Body of pancreas (tissue), 4 donors: ENCODE data around the gene MED13L. TPM values are rescaled to one million over a fixed set of nuclear protein-coding genes. Genes with fewer than 3 reads are reported as not detected.

Source experiments
- ATAC-seq: fragments of 150-250 bp; one replicate; pipeline ENCODE4 v1.9.1; 2016
- DNase-seq, 4 donors: peaks; one replicate each; pipeline ENCODE4 v3.0.0-alpha.2; 2019
- H3K27ac ChIP-seq, 4 donors: fragments of 200-600 bp; sonication (generic); 1 replicate in 3 of 4; 2 replicates in 1 of 4; pipeline versions ENCODE4 v1.5.1 to v1.6.1; 2016 to 2019; ENCODE audit warnings: mild to moderate bottlenecking in 1 of 4, mixed read lengths in 1 of 4, moderate library complexity in 1 of 4
- H3K27me3 ChIP-seq, 2 donors: fragments of 200-600 bp; sonication (generic); one replicate each; pipeline ENCODE4 v1.6.0; 2016; ENCODE audit warnings: mild to moderate bottlenecking in 1 of 2
- H3K36me3 ChIP-seq, 2 donors: fragments of 200-600 bp; sonication (generic); replicated peaks in 1 of 2; 2 replicates each; pipeline ENCODE4 v1.5.1; 2016; ENCODE audit warnings: low read depth in 2 of 2; ENCODE audit not compliant: insufficient read depth in 1 of 2
- H3K4me1 ChIP-seq: fragments of 200-600 bp; sonication (generic); one replicate; pipeline ENCODE4 v1.6.0; 2016
- H3K4me3 ChIP-seq, 2 donors: fragments of 200-600 bp; sonication (generic); 1 replicate in 1 of 2; 2 replicates in 1 of 2; pipeline ENCODE4 v1.5.1; 2016 to 2019
- H3K9me3 ChIP-seq, 3 donors: fragments of 200-600 bp; sonication (generic); 1 replicate in 2 of 3; 2 replicates in 1 of 3; pipeline ENCODE4 v1.5.1; 2016
- CTCF ChIP-seq, 7 experiments: fragments of 450-650 bp in 4 of 7; fragments of 200-600 bp in 3 of 7; sonication (generic) in 3 of 7; IDR thresholded peaks; one replicate each; pipeline ENCODE4 v1.5.1; 2016 to 2019; ENCODE audit warnings: antibody characterized with exemption in 7 of 7
- POLR2A ChIP-seq, 3 donors: fragments of 450-650 bp; IDR thresholded peaks; one replicate each; pipeline ENCODE4 v1.6.1; 2016; ENCODE audit warnings: antibody characterized with exemption in 3 of 3, mild to moderate bottlenecking in 2 of 3
- WGBS, 2 donors: methylation state at CpG; one replicate each; pipeline ENCODE4 v1.1.5; 2017; 5-methylcytosine and 5-hydroxymethylcytosine counted together
- intact Hi-C: fragments of 100-400 bp; cut with DNase I; formaldehyde crosslinking; loops from one replicate; pipeline ENCODE4 v1.15.1; 2023
- total RNA-seq, 2 donors: library from RNA; depleted of rRNA; stranded (reverse); fragments of >200 nt; gene quantifications; one replicate each; pipeline ENCODE4 v1.1.0, GENCODE V29; 2016

Gene MED13L
- total RNA-seq, 2 donors from 2014 or later: 65.9 to 72.6 TPM

DNA sequence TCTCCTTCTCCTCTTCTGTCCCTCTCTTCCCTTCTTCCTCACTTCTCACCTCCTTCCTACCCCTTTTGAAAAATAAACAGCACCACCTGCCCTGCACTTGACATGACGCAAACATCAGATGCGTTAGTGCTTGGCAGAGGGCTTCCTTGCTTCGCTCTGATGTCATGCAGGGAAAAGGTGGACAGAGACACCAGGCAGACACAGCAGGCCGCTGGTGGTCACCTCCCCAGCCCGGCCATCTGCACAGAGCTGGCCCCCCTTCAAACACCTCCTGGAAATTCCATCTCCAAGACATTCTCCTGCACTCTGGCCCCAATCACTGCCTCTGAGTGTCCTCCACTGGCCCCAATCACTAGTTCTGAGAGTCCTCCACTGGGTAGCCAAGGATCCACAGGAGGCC is 353.6 kb downstream of the MED13L start:
- Histone ChIP-seq H3K9me3 (peaks cover 0 to 7% (median 0%) of the 10 kb centered on the region in 3 donors), H3K27ac (no peak overlapping the region), H3K4me3 (no peak overlapping the region), H3K4me1 (no peaks in the 10 kb centered on the region), H3K27me3 (no peaks in the 10 kb centered on the region), H3K36me3 (no peaks in the 10 kb centered on the region)
- no peak for ATAC-seq
- no peak for DNase-seq
- TF ChIP-seq POLR2A (IDR thresholded peaks at IDR 0.05) (no peak), CTCF (IDR thresholded peaks at IDR 0.05) (no peak)
- WGBS, 2 donors: 77 to 80% methylated on average over 5 of the region's 5 CpGs
- intact Hi-C loops: loop anchor here (10.0 kb wide), 1 partner anchor 1949 kb away; no protein-coding TSS in a partner anchor

- no peak for ATAC-seq
- Histone ChIP-seq H3K27ac (no peak overlapping the region), H3K27me3 (no peaks in the 10 kb centered on the region), H3K36me3 (no peaks in the 10 kb centered on the region), H3K4me3 (no peak overlapping the region), H3K4me1 (no peaks in the 10 kb centered on the region), H3K9me3 (peaks cover 0 to 7% (median 0%) of the 10 kb centered on the region in 3 donors)
- intact Hi-C loops: loop anchor here (10.0 kb wide), 1 partner anchor 1948 kb away; no protein-coding TSS in a partner anchor
- TF ChIP-seq CTCF (IDR thresholded peaks at IDR 0.05) (no peak), POLR2A (IDR thresholded peaks at IDR 0.05) (no peak)
- no peak for DNase-seq
- WGBS, 2 donors: 66 to 73% methylated on average over 8 of the region's 8 CpGs
These were observed 354.4 kb downstream of the MED13L start for GRCh38 chr12:115922952-115923564.

- intact Hi-C loops: loop anchor here (10.0 kb wide), 1 partner anchor 1946 kb away; no protein-coding TSS in a partner anchor
- DNase-seq: no peak
- 55 to 62% methylated on average over 3 of the region's 3 CpGs for WGBS, 2 donors
- H3K4me3 ChIP-seq: no peak overlapping the region
- ATAC-seq: no peak
- peaks cover 6% of the 10 kb centered on the region for H3K4me1 ChIP-seq
- no peak for TF ChIP-seq POLR2A (IDR thresholded peaks at IDR 0.05)
- TF ChIP-seq CTCF (IDR thresholded peaks at IDR 0.05): no peak
- peaks cover 0 to 7% (median 0%) of the 10 kb centered on the region in 3 donors for H3K9me3 ChIP-seq
- no peaks in the 10 kb centered on the region for H3K36me3 ChIP-seq
- no peaks in the 10 kb centered on the region for H3K27me3 ChIP-seq
- no peak overlapping the region for H3K27ac ChIP-seq
These were observed 356.9 kb downstream of the MED13L start for GRCh38 chr12:115920395-115921183.

DNA sequence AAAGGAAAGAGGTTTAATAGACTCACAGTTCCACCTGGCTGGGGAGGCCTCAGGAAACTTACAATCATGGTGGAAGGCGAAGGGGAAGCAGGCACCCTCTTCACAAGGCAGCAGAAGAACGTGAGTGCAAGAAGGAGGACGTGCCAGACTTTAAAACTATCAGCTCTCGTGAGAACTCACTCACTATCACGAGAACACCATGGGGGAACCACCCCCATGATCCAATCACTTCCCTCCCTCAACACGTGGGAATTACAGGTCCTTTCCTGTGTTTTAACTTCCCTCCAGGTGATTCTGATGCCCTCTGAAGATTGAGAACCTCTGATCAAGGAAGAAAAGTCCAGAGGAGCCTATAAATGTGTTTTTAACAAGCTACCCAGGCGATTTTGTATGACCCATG is 358.7 kb downstream of the MED13L start:
- no peaks in the 10 kb centered on the region for H3K27me3 ChIP-seq
- ATAC-seq (no peak), DNase-seq (no peak)
- 22 to 23% methylated on average over 7 of the region's 7 CpGs for WGBS, 2 donors
- H3K4me1 ChIP-seq: peaks cover 6% of the 10 kb centered on the region
- H3K36me3 ChIP-seq: no peaks in the 10 kb centered on the region
- intact Hi-C loops: loop anchor here (5.0 kb wide), 1 partner anchor 1261 kb away; no protein-coding TSS in a partner anchor
- H3K9me3 ChIP-seq: peaks cover 0 to 7% (median 0%) of the 10 kb centered on the region in 3 donors
- no peak for TF ChIP-seq CTCF (IDR thresholded peaks at IDR 0.05)
- no peak for TF ChIP-seq POLR2A (IDR thresholded peaks at IDR 0.05)
- no peak overlapping the region for H3K27ac ChIP-seq
- no peak overlapping the region for H3K4me3 ChIP-seq
